CD4-positive, alpha-beta T cell (primary cell): Measurements from ENCODE around the gene TMEM132D. TPM values are rescaled to one million over a fixed set of nuclear protein-coding genes. Genes with fewer than 3 reads are reported as not detected.

Experiments used
- ATAC-seq: fragments of 200-7000 bp; cut with Tn5 transposase; one replicate; pipeline ENCODE4 v1.10.0; 2022; ENCODE audit warnings: mild to moderate bottlenecking; ENCODE audit not compliant: poor library complexity
- CTCF ChIA-PET: fragments of 350-600 bp; sonication (Branson Sonifier 250); formaldehyde crosslinking; loops from one replicate; lab custom pipeline; 2021; ENCODE audit warnings: antibody characterized with exemption, inconsistent platforms; lab: Charles Lee
- POLR2A ChIA-PET: fragments of 350-600 bp; sonication (Branson Sonifier 250); formaldehyde crosslinking; loops from one replicate; lab custom pipeline; 2021; ENCODE audit warnings: antibody characterized with exemption, inconsistent platforms; lab: Charles Lee
- DNase-seq, 14 experiments: peaks; one replicate each; pipeline ENCODE4 v3.0.0-alpha.2; 2013 to 2020; ENCODE audit warnings: mixed read lengths in 2 of 14
- H3K27ac ChIP-seq, 2 donors: one replicate each; pipeline versions ENCODE4 v1.5.1 to v1.7.0; 2013; ENCODE audit warnings: low read length in 2 of 2, low read depth in 1 of 2, mild to moderate bottlenecking in 1 of 2
- H3K27me3 ChIP-seq, 2 experiments: 1 replicate in 1 of 2; 2 replicates in 1 of 2; pipeline versions ENCODE4 v1.6.1 to v1.7.0; 2013; ENCODE audit warnings: low read length in 2 of 2, control low read depth in 1 of 2, mild to moderate bottlenecking in 1 of 2, moderate library complexity in 1 of 2; ENCODE audit not compliant: insufficient read depth in 2 of 2, control insufficient read depth in 1 of 2
- H3K36me3 ChIP-seq: one replicate; pipeline ENCODE4 v1.6.1; 2013; ENCODE audit warnings: low read length, control low read depth; ENCODE audit not compliant: insufficient read depth
- H3K4me1 ChIP-seq: one replicate; pipeline ENCODE4 v1.6.1; 2013; ENCODE audit warnings: low read length, control low read depth; ENCODE audit not compliant: insufficient read depth
- H3K4me3 ChIP-seq: one replicate; pipeline ENCODE4 v1.5.1; 2013; ENCODE audit warnings: mild to moderate bottlenecking, low read length, moderate library complexity
- H3K9me3 ChIP-seq, 2 experiments: 1 replicate in 1 of 2; 2 replicates in 1 of 2; pipeline versions ENCODE4 v1.6.1 to v1.7.0; 2013; ENCODE audit warnings: low read length in 2 of 2, mild to moderate bottlenecking in 2 of 2, control low read depth in 1 of 2, moderate library complexity in 1 of 2; ENCODE audit not compliant: control insufficient read depth in 1 of 2, insufficient read depth in 1 of 2
- H3K27ac Mint-ChIP-seq: one replicate; pipeline ENCODE4 v1.8.0; 2020; ENCODE audit warnings: mixed read lengths
- H3K27me3 Mint-ChIP-seq: one replicate; pipeline ENCODE4 v1.8.0; 2021; ENCODE audit warnings: mixed read lengths
- H3K36me3 Mint-ChIP-seq: one replicate; pipeline ENCODE4 v1.8.0; 2021; ENCODE audit warnings: low read depth, mixed read lengths
- H3K4me1 Mint-ChIP-seq: one replicate; pipeline ENCODE4 v1.8.0; 2021; ENCODE audit warnings: low read depth, mixed read lengths
- H3K4me3 Mint-ChIP-seq: one replicate; pipeline ENCODE4 v1.8.0; 2020; ENCODE audit warnings: mild to moderate bottlenecking, mixed read lengths
- H3K9me3 Mint-ChIP-seq: one replicate; pipeline ENCODE4 v1.8.0; 2020; ENCODE audit warnings: mixed read lengths
- intact Hi-C, 2 experiments: fragments of 100-400 bp; cut with DNase I in 1 of 2; cut with micrococcal nuclease in 1 of 2; formaldehyde crosslinking; loops; one replicate each; pipeline versions ENCODE4 v1.15.1 to v1.9.0; 2023 to 2025; cut with DNase I, micrococcal nuclease
- total RNA-seq, 174 experiments: library from RNA in 2 of 174; stranded (reverse) in 2 of 174; gene quantifications; one replicate each; pipeline ENCODE4 v1.2.3 and lab custom pipeline; 2021 to 2026
- TF ChIP-seq, protein P1 (sequence below): fragments of 200-600 bp; IDR thresholded peaks from one replicate; pipeline ENCODE4 v1.8.0; 2022; ENCODE audit warnings: antibody characterized with exemption, mild to moderate bottlenecking

Gene TMEM132D
- total RNA-seq, 2 experiments from 2014 or later = not detected

GRCh38 chr12:129830796-129831195 lies 73.0 kb downstream of the TMEM132D start:
- CTCF ChIA-PET = no interaction called here
- Mint-ChIP-seq H3K27ac (no peak overlapping the region), H3K27me3 (no peaks in the 10 kb centered on the region), H3K4me3 (no peak overlapping the region), H3K4me1 (no peaks in the 10 kb centered on the region), H3K36me3 (no peaks in the 10 kb centered on the region), H3K9me3 (peaks cover 3% of the 10 kb centered on the region)
- Histone ChIP-seq H3K4me1 (no peaks in the 10 kb centered on the region), H3K27me3 (no peaks in the 10 kb centered on the region), H3K36me3 (no peaks in the 10 kb centered on the region), H3K4me3 (no peak overlapping the region), H3K9me3 (peaks cover 0 to 18% of the 10 kb centered on the region in 2 experiments), H3K27ac (no peak overlapping the region)
- DNase-seq = no peak
- no peak for ATAC-seq
- intact Hi-C loops = no loop called here
- TF ChIP-seq, protein P1, sequence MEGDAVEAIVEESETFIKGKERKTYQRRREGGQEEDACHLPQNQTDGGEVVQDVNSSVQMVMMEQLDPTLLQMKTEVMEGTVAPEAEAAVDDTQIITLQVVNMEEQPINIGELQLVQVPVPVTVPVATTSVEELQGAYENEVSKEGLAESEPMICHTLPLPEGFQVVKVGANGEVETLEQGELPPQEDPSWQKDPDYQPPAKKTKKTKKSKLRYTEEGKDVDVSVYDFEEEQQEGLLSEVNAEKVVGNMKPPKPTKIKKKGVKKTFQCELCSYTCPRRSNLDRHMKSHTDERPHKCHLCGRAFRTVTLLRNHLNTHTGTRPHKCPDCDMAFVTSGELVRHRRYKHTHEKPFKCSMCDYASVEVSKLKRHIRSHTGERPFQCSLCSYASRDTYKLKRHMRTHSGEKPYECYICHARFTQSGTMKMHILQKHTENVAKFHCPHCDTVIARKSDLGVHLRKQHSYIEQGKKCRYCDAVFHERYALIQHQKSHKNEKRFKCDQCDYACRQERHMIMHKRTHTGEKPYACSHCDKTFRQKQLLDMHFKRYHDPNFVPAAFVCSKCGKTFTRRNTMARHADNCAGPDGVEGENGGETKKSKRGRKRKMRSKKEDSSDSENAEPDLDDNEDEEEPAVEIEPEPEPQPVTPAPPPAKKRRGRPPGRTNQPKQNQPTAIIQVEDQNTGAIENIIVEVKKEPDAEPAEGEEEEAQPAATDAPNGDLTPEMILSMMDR = no peak
- POLR2A ChIA-PET = no interaction called here

DNA sequence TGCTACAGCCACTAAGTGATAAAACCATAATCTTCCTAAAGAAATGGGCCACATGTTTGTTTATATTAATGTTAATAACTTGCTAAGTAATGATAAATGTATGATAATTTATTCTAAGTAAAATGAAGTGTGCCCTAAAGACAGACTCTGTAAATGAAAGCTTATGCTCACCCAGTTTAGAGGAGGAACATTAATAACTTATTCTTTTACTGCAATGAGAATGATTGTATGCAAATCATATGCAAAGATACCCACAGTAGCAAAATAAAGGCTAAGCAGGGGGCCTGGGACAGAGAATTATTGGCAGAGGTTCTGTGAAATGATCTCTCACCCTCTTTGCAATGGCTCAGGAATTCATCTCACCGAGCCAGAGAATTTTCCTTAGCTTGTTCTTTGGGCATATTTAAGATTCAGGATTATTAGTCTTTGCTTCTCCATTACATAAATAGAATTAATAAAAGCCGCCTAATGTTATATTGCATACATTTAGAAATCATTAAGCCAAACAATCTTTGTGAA lies 75.9 kb downstream of the TMEM132D start:
- Histone ChIP-seq H3K36me3 (no peaks in the 10 kb centered on the region), H3K4me3 (no peak overlapping the region), H3K4me1 (no peaks in the 10 kb centered on the region), H3K27me3 (no peaks in the 10 kb centered on the region), H3K9me3 (peaks cover 0 to 29% of the 10 kb centered on the region in 2 experiments), H3K27ac (no peak overlapping the region)
- ChIA-PET CTCF (no interaction called here), POLR2A (no interaction called here)
- H3K36me3 Mint-ChIP-seq = no peaks in the 10 kb centered on the region
- DNase-seq = no peak
- ATAC-seq = no peak
- peaks cover 3% of the 10 kb centered on the region for H3K9me3 Mint-ChIP-seq
- H3K27me3 Mint-ChIP-seq = no peaks in the 10 kb centered on the region
- TF ChIP-seq, protein P1 = no peak
- H3K27ac Mint-ChIP-seq = no peak overlapping the region
- H3K4me3 Mint-ChIP-seq = no peak overlapping the region
- no peaks in the 10 kb centered on the region for H3K4me1 Mint-ChIP-seq
- intact Hi-C loops = no loop called here

DNA sequence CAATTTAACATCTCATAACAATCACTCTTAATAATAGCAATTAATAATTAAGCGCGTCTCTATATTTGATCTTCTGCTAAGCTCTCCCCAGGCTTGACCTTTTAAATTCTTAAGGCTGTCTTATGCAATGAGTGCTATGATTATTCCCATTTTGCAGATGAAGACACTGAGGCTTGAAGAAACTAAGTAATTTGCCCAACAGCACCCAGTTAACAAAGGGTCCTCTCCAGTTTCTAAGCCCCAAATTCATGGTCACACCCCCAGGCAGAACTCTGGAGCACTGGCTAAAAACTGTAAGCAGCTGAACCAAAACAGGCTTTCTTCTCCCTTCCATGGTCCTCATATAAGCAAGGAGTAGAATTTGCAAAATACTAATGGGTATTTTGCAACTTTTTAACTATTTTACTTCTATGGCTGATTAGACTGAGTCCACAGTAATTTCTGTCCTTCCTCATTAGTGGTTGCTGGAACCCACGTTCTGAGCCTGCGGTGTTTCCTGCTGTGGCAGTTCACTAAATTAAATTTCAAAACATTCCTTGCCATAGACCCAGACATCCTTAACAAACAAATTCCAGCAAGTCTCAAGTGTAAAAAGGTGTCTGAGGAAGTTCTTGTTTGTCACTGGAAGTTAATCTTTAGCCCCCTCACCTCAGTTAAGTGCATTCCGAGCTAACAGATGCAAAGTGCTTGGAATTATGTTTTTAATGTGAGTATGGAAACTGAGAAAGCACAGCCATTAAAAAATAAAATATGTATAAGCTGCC lies 76.5 kb downstream of the TMEM132D start:
- DNase-seq = no peak
- no peaks in the 10 kb centered on the region for H3K27me3 ChIP-seq
- H3K4me3 ChIP-seq = no peak overlapping the region
- no peak for ATAC-seq
- H3K27ac ChIP-seq = no peak overlapping the region
- H3K27me3 Mint-ChIP-seq = no peaks in the 10 kb centered on the region
- H3K9me3 Mint-ChIP-seq = peaks cover 3% of the 10 kb centered on the region
- no peaks in the 10 kb centered on the region for H3K4me1 ChIP-seq
- H3K36me3 ChIP-seq = no peaks in the 10 kb centered on the region
- H3K9me3 ChIP-seq = peaks cover 0 to 28% of the 10 kb centered on the region in 2 experiments
- H3K4me1 Mint-ChIP-seq = no peaks in the 10 kb centered on the region
- H3K27ac Mint-ChIP-seq = no peak overlapping the region
- POLR2A ChIA-PET = no interaction called here
- intact Hi-C loops = no loop called here
- CTCF ChIA-PET = no interaction called here
- TF ChIP-seq, protein P1 = no peak
- H3K36me3 Mint-ChIP-seq = no peaks in the 10 kb centered on the region
- H3K4me3 Mint-ChIP-seq = no peak overlapping the region
